AG04450 (cell line): ENCODE results near the gene FLNC. TPM values are rescaled to one million over a fixed set of nuclear protein-coding genes. Genes with fewer than 3 reads are reported as not detected.

ENCODE experiments used
- CTCF ChIA-PET: fragments of 300-600, 350-600 bp; formaldehyde crosslinking; extraction: SDS; loops from one replicate; lab custom pipeline; 2022; ENCODE audit warnings: antibody characterized with exemption, inconsistent platforms; lab: Charles Lee
- POLR2A ChIA-PET: fragments of 350-600 bp; formaldehyde crosslinking; extraction: SDS; loops from one replicate; lab custom pipeline; 2021; ENCODE audit warnings: antibody characterized with exemption, inconsistent platforms; lab: Yijun Ruan, JAX
- DNase-seq: peaks from one replicate; pipeline ENCODE4 v3.0.0-alpha.2; 2011; ENCODE audit warnings: low read depth, low spot score
- H3K27ac ChIP-seq: one replicate; pipeline ENCODE4 v1.5.1; 2012; ENCODE audit warnings: low read depth, low read length, control low read depth
- H3K27me3 ChIP-seq: one replicate; pipeline ENCODE4 v1.6.0; 2012; ENCODE audit warnings: low read length; ENCODE audit not compliant: control insufficient read depth, insufficient read depth
- H3K4me3 ChIP-seq: 2 replicates; pipeline ENCODE4 v1.5.1; 2011; ENCODE audit warnings: mild to moderate bottlenecking, low read depth, low read length, control low read depth
- H3K9me3 ChIP-seq: 2 replicates; pipeline ENCODE4 v1.5.1; 2012; ENCODE audit warnings: low read length; ENCODE audit not compliant: control insufficient read depth, insufficient read depth
- CTCF ChIP-seq: IDR thresholded peaks from 2 replicates; pipeline ENCODE4 v1.5.1; 2011; ENCODE audit warnings: low read depth, low read length, control low read depth, inconsistent platforms
- polyA plus RNA-seq: library from polyadenylated mRNA; depleted of rRNA; stranded (reverse); fragments of >200 nt; gene quantifications from 2 replicates; pipeline ENCODE4 v1.2.3, GENCODE V29; 2011

The FLNC gene
- polyA plus RNA-seq, 1 experiment, result 25.8 TPM

GRCh38 chr7:128869138-128869943 lies 39.1 kb downstream of the FLNC start:
- Histone ChIP-seq H3K4me3 (peak overlapping the region; percentile 53), H3K27ac (no peak overlapping the region), H3K27me3 (peaks cover 19% of the 10 kb centered on the region), H3K9me3 (no peaks in the 10 kb centered on the region)
- 0 out of 2 replicates have a peak, but pooled peaks have one; percentile 0 for TF ChIP-seq CTCF
- ChIA-PET POLR2A (no interaction called here), CTCF (no interaction called here)
- DNase-seq, result no peak

GRCh38 chr7:128869944-128870285 lies 39.7 kb downstream of the FLNC start:
- H3K27ac ChIP-seq, result no peak overlapping the region
- no peak overlapping the region; the same call in 1 of the 2 replicates for H3K4me3 ChIP-seq
- no peaks in the 10 kb centered on the region for H3K9me3 ChIP-seq
- CTCF ChIA-PET, result interaction anchor here (1.9 kb wide), 1 partner anchor 13 kb away, joined by 8 read pairs; no protein-coding TSS in a partner anchor
- TF ChIP-seq CTCF, result no peak
- peaks cover 19% of the 10 kb centered on the region for H3K27me3 ChIP-seq
- POLR2A ChIA-PET, result no interaction called here
- DNase-seq, result no peak

- POLR2A ChIA-PET, result no interaction called here
- no peak overlapping the region for H3K4me3 ChIP-seq
- no peak for TF ChIP-seq CTCF
- CTCF ChIA-PET, result interaction anchor here (1.9 kb wide), 1 partner anchor 12 kb away, joined by 8 read pairs; no protein-coding TSS in a partner anchor
- no peaks in the 10 kb centered on the region for H3K9me3 ChIP-seq
- peaks cover 28% of the 10 kb centered on the region for H3K27me3 ChIP-seq
- no peak overlapping the region for H3K27ac ChIP-seq
- DNase-seq, result no peak
These were observed 40.8 kb downstream of the FLNC start for GRCh38 chr7:128871050-128871449.

- peaks cover 34% of the 10 kb centered on the region for H3K27me3 ChIP-seq
- no peaks in the 10 kb centered on the region for H3K9me3 ChIP-seq
- CTCF ChIA-PET, result interaction anchor here (1.4 kb wide), 1 partner anchor 13 kb away, joined by 3 read pairs; no protein-coding TSS in a partner anchor
- H3K4me3 ChIP-seq, result no peak overlapping the region
- no peak for TF ChIP-seq CTCF
- H3K27ac ChIP-seq, result no peak overlapping the region
- POLR2A ChIA-PET, result no interaction called here
- DNase-seq, result no peak
These were observed 42.2 kb downstream of the FLNC start for GRCh38 chr7:128872394-128872824.

GRCh38 chr7:128873234-128873633 lies 43.0 kb downstream of the FLNC start:
- DNase-seq, result no peak
- POLR2A ChIA-PET, result interaction anchor here (1.1 kb wide), 1 partner anchor 699 kb away, joined by 10 read pairs; no protein-coding TSS in a partner anchor
- peaks cover 34% of the 10 kb centered on the region for H3K27me3 ChIP-seq
- no peak overlapping the region for H3K27ac ChIP-seq
- CTCF ChIA-PET, result no interaction called here
- H3K9me3 ChIP-seq, result no peaks in the 10 kb centered on the region
- no peak for TF ChIP-seq CTCF
- no peak overlapping the region for H3K4me3 ChIP-seq
